GM12878 (cell line): ENCODE measurements around the gene TTLL6. TPM values are rescaled to one million over a fixed set of nuclear protein-coding genes. Genes with fewer than 3 reads are reported as not detected.

Source experiments
- ATAC-seq: fragments of 200-7000 bp; cut with Tn5 transposase; 3 replicates; pipeline ENCODE4 v1.9.1; 2020; ENCODE audit warnings: mild to moderate bottlenecking, moderate library complexity
- BruUV-seq: library from RNA; stranded (reverse); fragments of 400-500 nt; replicated peaks from 2 replicates; lab custom pipeline; 2021; lab: Mats Ljungman, UMichigan
- CTCF ChIA-PET: fragments of 300-600 bp; sonication (Branson Sonifier 250); formaldehyde crosslinking; extraction: SDS; loops from one replicate; lab custom pipeline; 2021; ENCODE audit warnings: inconsistent platforms; lab: Yijun Ruan, JAX
- POLR2A ChIA-PET: fragments of 350-600 bp; formaldehyde crosslinking; extraction: SDS; loops from one replicate; lab custom pipeline; 2021; ENCODE audit warnings: inconsistent platforms; lab: Charles Lee
- RAD21 ChIA-PET: fragments of 300-600 bp; sonication (Branson Sonifier 250); formaldehyde crosslinking; loops from one replicate; lab custom pipeline; 2023; ENCODE audit warnings: antibody characterized with exemption; ENCODE audit not compliant: unreplicated experiment; lab: Charles Lee
- SMC1A ChIA-PET: fragments of 300-600 bp; sonication (Branson Sonifier 250); formaldehyde crosslinking; loops from one replicate; lab custom pipeline; 2023; ENCODE audit not compliant: unreplicated experiment, uncharacterized antibody; lab: Charles Lee
- DNase-seq: peaks from one replicate; pipeline ENCODE4 v3.0.0-alpha.2; 2011; ENCODE audit warnings: low read depth, low spot score
- FAIRE-seq: peaks from 3 replicates; lab custom pipeline; 2011; peaks lifted over from hg19 to GRCh38; lab: Jason Lieb, UNC
- H2AFZ ChIP-seq: 2 replicates; pipeline ENCODE4 v1.6.0; 2011; ENCODE audit warnings: low read depth, low read length, control low read depth; ENCODE audit not compliant: control insufficient read depth
- H3K27ac ChIP-seq: 2 replicates; pipeline ENCODE4 v1.5.1; 2011; ENCODE audit warnings: control low read depth; ENCODE audit not compliant: control insufficient read depth, insufficient read depth
- H3K27me3 ChIP-seq, 2 experiments: replicated peaks in 1 of 2; 2 replicates each; pipeline versions ENCODE4 v1.6.0 to v1.6.1; 2011; ENCODE audit warnings: low read length in 1 of 2; ENCODE audit not compliant: control insufficient read depth in 2 of 2, insufficient read depth in 2 of 2
- H3K36me3 ChIP-seq, 2 experiments: 2 replicates each; pipeline ENCODE4 v1.5.1; 2011; ENCODE audit warnings: low read length in 1 of 2; ENCODE audit not compliant: control insufficient read depth in 2 of 2, insufficient read depth in 2 of 2
- H3K4me1 ChIP-seq: 2 replicates; pipeline ENCODE4 v1.6.1; 2011; ENCODE audit warnings: mild to moderate bottlenecking, low read length, moderate library complexity, mixed read lengths; ENCODE audit not compliant: control insufficient read depth, insufficient read depth
- H3K4me2 ChIP-seq: 2 replicates; pipeline ENCODE4 v1.6.0; 2011; ENCODE audit warnings: control low read depth; ENCODE audit not compliant: control insufficient read depth, insufficient read depth
- H3K4me3 ChIP-seq: fragments of 200-600 bp; sonication (generic); 2 replicates; pipeline ENCODE4 v1.5.1; 2016
- H3K79me2 ChIP-seq: 2 replicates; pipeline ENCODE4 v1.6.0; 2011; ENCODE audit warnings: low read length; ENCODE audit not compliant: control insufficient read depth, insufficient read depth
- H3K9ac ChIP-seq: 2 replicates; pipeline ENCODE4 v1.8.0; 2011; ENCODE audit warnings: low read length, control low read depth, mixed read lengths; ENCODE audit not compliant: control insufficient read depth, insufficient read depth
- H3K9me3 ChIP-seq: replicated peaks from 3 replicates; pipeline ENCODE4 v1.5.1; 2011; ENCODE audit warnings: mild to moderate bottlenecking, low read length; ENCODE audit not compliant: control insufficient read depth, insufficient read depth
- H4K20me1 ChIP-seq: 2 replicates; pipeline ENCODE4 v1.6.0; 2011; ENCODE audit not compliant: control insufficient read depth, insufficient read depth
- CHD2 ChIP-seq: IDR thresholded peaks from 2 replicates; pipeline ENCODE4 v1.6.1; 2011; ENCODE audit warnings: low read depth, low read length, improper control_type of control experiment, borderline replicate concordance
- E2F4 ChIP-seq: IDR thresholded peaks from 2 replicates; pipeline ENCODE4 v1.6.1; 2012; ENCODE audit warnings: low read depth, low read length, improper control_type of control experiment
- HSF1 ChIP-seq: fragments of 150-350 bp; IDR thresholded peaks from 2 replicates; pipeline ENCODE4 v1.6.1; 2014; ENCODE audit warnings: mild to moderate bottlenecking, low read depth, low read length
- IKZF1 ChIP-seq: fragments of 450-650 bp; conservative IDR thresholded peaks from 2 replicates; pipeline ENCODE4 v1.6.1; 2017; ENCODE audit warnings: antibody characterized with exemption, mild to moderate bottlenecking
- IKZF2 ChIP-seq, 2 experiments: fragments of 450-650 bp; IDR thresholded peaks; 2 replicates each; pipeline ENCODE4 v1.6.1; 2017; ENCODE audit warnings: mild to moderate bottlenecking in 2 of 2, moderate library complexity in 2 of 2
- IRF5 ChIP-seq: fragments of 450-650 bp; IDR thresholded peaks from 2 replicates; pipeline ENCODE4 v1.6.1; 2017; ENCODE audit warnings: borderline replicate concordance
- PAX8 ChIP-seq: fragments of 450-650 bp; IDR thresholded peaks from 2 replicates; pipeline ENCODE4 v1.6.1; 2017; ENCODE audit warnings: mild to moderate bottlenecking, moderate library complexity
- PML ChIP-seq: IDR thresholded peaks from 2 replicates; pipeline ENCODE4 v1.6.1; 2012; ENCODE audit warnings: low read length, inconsistent platforms
- ZBTB4 ChIP-seq: fragments of 450-650 bp; formaldehyde crosslinking; IDR thresholded peaks from 2 replicates; pipeline ENCODE4 v1.4.0; 2022; ENCODE audit warnings: mild to moderate bottlenecking, moderate library complexity
- in situ Hi-C: fragments of 300-500 bp; cut with MboI; formaldehyde crosslinking; loops from 9 replicates; pipeline ENCODE4 v1.14.3; 2018; ENCODE audit warnings: mixed read lengths
- intact Hi-C: fragments of 100-400 bp; cut with micrococcal nuclease; formaldehyde crosslinking; loops from one replicate; pipeline ENCODE4 v1.14.2; 2022; ENCODE audit not compliant: unreplicated experiment
- polyA plus RNA-seq, 11 experiments: library from polyadenylated mRNA; depleted of rRNA in 4 of 11; unstranded in 6 of 11; stranded (reverse) in 5 of 11; fragments of >200 nt; fragmentation: Nextera tagmentation in 4 of 11; fragmentation: Illumina TruSeq in 1 of 11; extraction: Ambion mirVana in 4 of 11; extraction: Trizol in 1 of 11; gene quantifications; 1 replicate in 1 of 11; 2 replicates in 10 of 11; pipeline versions ENCODE4 v1.2.1 to v1.2.3, GENCODE V29; 2011 to 2016; ENCODE audit warnings: inconsistent platforms in 2 of 11, missing spikeins in 2 of 11, low read depth in 1 of 11
- total RNA-seq, 4 experiments: library from RNA; depleted of rRNA in 3 of 4; stranded (reverse); fragments of >200 nt in 3 of 4; fragmentation: Illumina TruSeq in 1 of 4; extraction: Trizol in 1 of 4; gene quantifications; 2 replicates each; pipeline versions ENCODE4 v1.2.1 to v1.2.3, GENCODE V29; 2013 to 2021

The TTLL6 gene
- total and polyA plus RNA-seq, 10 of the 15 experiments (the other 5 are each of a cell fraction or from before 2014, with no cell fraction given): 0.06 to 0.36 (median 0.13) TPM; not detected in 4

GRCh38 chr17:48759288-48759687 is 57.7 kb downstream of the TTLL6 start:
- H3K27ac ChIP-seq: no peak overlapping the region
- H2AFZ ChIP-seq: no peak overlapping the region
- FAIRE-seq: no peak
- H3K9ac ChIP-seq: no peak overlapping the region
- H3K4me3 ChIP-seq: no peak overlapping the region
- TF ChIP-seq PML (no peak), IKZF2 (IDR thresholded peaks at IDR 0.05) (no peak), IKZF1 (no peak), HSF1 (no peak), PAX8 (no peak), CHD2 (no peak), IRF5 (no peak), ZBTB4 (CRISPR knock-in tag) (no peak), E2F4 (no peak)
- H3K79me2 ChIP-seq: no peaks in the 10 kb centered on the region
- H3K27me3 ChIP-seq: peaks cover 5 to 12% of the 10 kb centered on the region in 2 experiments; a peak in 3 of 4 replicates
- no peaks in the 10 kb centered on the region for H3K4me1 ChIP-seq
- in situ Hi-C loops (no loop called here), intact Hi-C loops (no loop called here)
- POLR2A ChIA-PET: no interaction called here
- H3K9me3 ChIP-seq: no peaks in the 10 kb centered on the region
- no peak for ATAC-seq
- CTCF ChIA-PET: interaction anchor here (1.2 to 2.7 kb wide), 3 partner anchors 11 to 36 kb away, joined by 3 to 13 read pairs (median 4); partner anchors contain the start of gene PRAC2
- SMC1A ChIA-PET: no interaction called here
- RAD21 ChIA-PET: no interaction called here
- no peaks in the 10 kb centered on the region for H4K20me1 ChIP-seq
- no TSS peak for BruUV-seq
- H3K4me2 ChIP-seq: no peak overlapping the region
- no peak for DNase-seq
- no peaks in the 10 kb centered on the region for H3K36me3 ChIP-seq
